ENCODE data around the gene NTHL1.

NTHL1 gene

DNA sequence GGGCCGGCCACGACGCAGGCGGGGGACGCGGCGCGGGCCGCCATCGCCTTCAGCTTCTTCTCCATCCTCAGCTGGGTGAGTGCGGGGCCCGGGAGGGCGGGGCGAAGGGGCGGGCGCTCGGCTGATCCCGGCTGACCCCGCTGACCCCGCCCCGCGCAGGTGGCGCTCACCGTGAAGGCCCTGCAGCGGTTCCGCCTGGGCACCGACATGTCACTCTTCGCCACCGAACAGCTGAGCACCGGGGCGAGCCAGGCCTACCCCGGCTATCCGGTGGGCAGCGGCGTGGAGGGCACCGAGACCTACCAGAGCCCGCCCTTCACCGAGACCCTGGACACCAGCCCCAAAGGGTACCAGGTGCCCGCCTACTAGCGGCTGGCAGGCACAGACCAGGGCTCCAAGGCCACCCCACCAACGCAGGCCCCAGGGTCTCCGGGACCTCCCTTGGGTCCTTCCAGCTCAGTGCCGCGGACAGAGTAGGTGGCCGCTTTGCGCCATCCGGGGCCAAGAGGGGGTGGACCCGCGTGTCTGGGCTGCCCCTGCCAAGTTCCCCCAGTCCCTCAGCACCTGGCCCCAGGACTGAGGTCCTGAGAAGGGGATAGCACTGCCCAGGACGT lies 54.8 kb downstream of the NTHL1 start:
- TF ChIP-seq FOXP2 (optimal IDR thresholded peaks at IDR 0.05; ENCODE audit: borderline replicate concordance, extremely low read depth, extremely low read length, insufficient read depth) (no peak), SIN3A (IDR thresholded peaks at IDR 0.05; ENCODE audit: borderline replicate concordance, insufficient read depth, low read length) (no peak), TAF1 (IDR thresholded peaks at IDR 0.05; ENCODE audit: borderline replicate concordance, insufficient read depth, low read length) (no peak), POLR2AphosphoS5 (IDR thresholded peaks at IDR 0.05; ENCODE audit: low read depth, low read length) (no peak)
- TF ChIP-seq, protein P1, sequence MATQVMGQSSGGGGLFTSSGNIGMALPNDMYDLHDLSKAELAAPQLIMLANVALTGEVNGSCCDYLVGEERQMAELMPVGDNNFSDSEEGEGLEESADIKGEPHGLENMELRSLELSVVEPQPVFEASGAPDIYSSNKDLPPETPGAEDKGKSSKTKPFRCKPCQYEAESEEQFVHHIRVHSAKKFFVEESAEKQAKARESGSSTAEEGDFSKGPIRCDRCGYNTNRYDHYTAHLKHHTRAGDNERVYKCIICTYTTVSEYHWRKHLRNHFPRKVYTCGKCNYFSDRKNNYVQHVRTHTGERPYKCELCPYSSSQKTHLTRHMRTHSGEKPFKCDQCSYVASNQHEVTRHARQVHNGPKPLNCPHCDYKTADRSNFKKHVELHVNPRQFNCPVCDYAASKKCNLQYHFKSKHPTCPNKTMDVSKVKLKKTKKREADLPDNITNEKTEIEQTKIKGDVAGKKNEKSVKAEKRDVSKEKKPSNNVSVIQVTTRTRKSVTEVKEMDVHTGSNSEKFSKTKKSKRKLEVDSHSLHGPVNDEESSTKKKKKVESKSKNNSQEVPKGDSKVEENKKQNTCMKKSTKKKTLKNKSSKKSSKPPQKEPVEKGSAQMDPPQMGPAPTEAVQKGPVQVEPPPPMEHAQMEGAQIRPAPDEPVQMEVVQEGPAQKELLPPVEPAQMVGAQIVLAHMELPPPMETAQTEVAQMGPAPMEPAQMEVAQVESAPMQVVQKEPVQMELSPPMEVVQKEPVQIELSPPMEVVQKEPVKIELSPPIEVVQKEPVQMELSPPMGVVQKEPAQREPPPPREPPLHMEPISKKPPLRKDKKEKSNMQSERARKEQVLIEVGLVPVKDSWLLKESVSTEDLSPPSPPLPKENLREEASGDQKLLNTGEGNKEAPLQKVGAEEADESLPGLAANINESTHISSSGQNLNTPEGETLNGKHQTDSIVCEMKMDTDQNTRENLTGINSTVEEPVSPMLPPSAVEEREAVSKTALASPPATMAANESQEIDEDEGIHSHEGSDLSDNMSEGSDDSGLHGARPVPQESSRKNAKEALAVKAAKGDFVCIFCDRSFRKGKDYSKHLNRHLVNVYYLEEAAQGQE (IDR thresholded peaks at IDR 0.05; ENCODE audit: insufficient read depth in 1 of 2, low read depth in 2 of 2, low read length in 2 of 2): no peak

GRCh38 chr16:1991948-1992703 lies 55.5 kb downstream of the NTHL1 start:
- TF ChIP-seq SIN3A (IDR thresholded peaks at IDR 0.05; ENCODE audit: borderline replicate concordance, insufficient read depth, low read length) (no peak), FOXP2 (optimal IDR thresholded peaks at IDR 0.05; ENCODE audit: borderline replicate concordance, extremely low read depth, extremely low read length, insufficient read depth) (no peak), POLR2AphosphoS5 (IDR thresholded peaks at IDR 0.05; ENCODE audit: low read depth, low read length) (no peak), TAF1 (IDR thresholded peaks at IDR 0.05; ENCODE audit: borderline replicate concordance, insufficient read depth, low read length) (no peak)
- TF ChIP-seq, protein P1 (IDR thresholded peaks at IDR 0.05; ENCODE audit: insufficient read depth in 1 of 2, low read depth in 2 of 2, low read length in 2 of 2): no peak

- TF ChIP-seq, protein P1 (IDR thresholded peaks at IDR 0.05; ENCODE audit: insufficient read depth in 1 of 2, low read depth in 2 of 2, low read length in 2 of 2): no peak
- TF ChIP-seq SIN3A (IDR thresholded peaks at IDR 0.05; ENCODE audit: borderline replicate concordance, insufficient read depth, low read length) (no peak), POLR2AphosphoS5 (IDR thresholded peaks at IDR 0.05; ENCODE audit: low read depth, low read length) (no peak), TAF1 (IDR thresholded peaks at IDR 0.05; ENCODE audit: borderline replicate concordance, insufficient read depth, low read length) (no peak), FOXP2 (optimal IDR thresholded peaks at IDR 0.05; ENCODE audit: borderline replicate concordance, extremely low read depth, extremely low read length, insufficient read depth) (no peak)
Observed at GRCh38 chr16:1991588-1991947, 56.1 kb downstream of the NTHL1 start.

DNA sequence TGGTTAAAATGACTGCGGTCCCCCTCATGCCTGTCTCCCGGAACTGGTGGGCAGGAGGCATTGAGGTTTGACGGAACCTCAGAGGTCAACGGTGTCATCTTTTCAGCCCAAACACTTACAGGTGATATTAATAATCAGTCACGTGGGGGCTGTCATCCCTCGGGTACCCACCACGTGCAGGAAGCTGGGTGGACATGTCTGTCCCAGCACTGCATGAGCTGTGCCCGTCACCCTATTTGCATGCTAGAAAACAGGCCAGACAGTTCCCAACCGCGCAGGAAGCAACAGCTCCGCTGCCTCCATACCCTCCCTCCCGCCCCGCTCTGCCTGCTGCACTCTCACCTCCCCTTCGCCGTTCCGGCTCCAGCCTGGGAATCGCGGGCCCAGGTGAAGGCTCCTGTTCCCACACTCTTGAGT lies 56.5 kb downstream of the NTHL1 start:
- TF ChIP-seq POLR2AphosphoS5 (IDR thresholded peaks at IDR 0.05; ENCODE audit: low read depth, low read length) (no peak), SIN3A (IDR thresholded peaks at IDR 0.05; ENCODE audit: borderline replicate concordance, insufficient read depth, low read length) (no peak), FOXP2 (optimal IDR thresholded peaks at IDR 0.05; ENCODE audit: borderline replicate concordance, extremely low read depth, extremely low read length, insufficient read depth) (no peak), TAF1 (IDR thresholded peaks at IDR 0.05; ENCODE audit: borderline replicate concordance, insufficient read depth, low read length) (no peak)
- TF ChIP-seq, protein P1 (IDR thresholded peaks at IDR 0.05; ENCODE audit: insufficient read depth in 1 of 2, low read depth in 2 of 2, low read length in 2 of 2): no peak
